MM.1S (cell line): ENCODE results near the gene STX16.

ENCODE experiments used
- EZH2 ChIP-seq: fragments of 300-600 bp; sonication (generic); optimal IDR thresholded peaks from 2 replicates; pipeline ENCODE3; 2017; ENCODE audit warnings: low read depth, mild to moderate bottlenecking, antibody characterized with exemption, low read length, mixed read lengths
- EZH2phosphoT487 ChIP-seq: fragments of 300-600 bp; sonication (generic); IDR thresholded peaks from 2 replicates; pipeline ENCODE4 v1.6.1; 2018; ENCODE audit warnings: antibody characterized with exemption, low read length
- TF ChIP-seq, protein P1 (sequence below): fragments of 300-600 bp; sonication (generic); IDR thresholded peaks from 2 replicates; pipeline ENCODE4 v1.5.1; 2016; ENCODE audit warnings: antibody characterized with exemption, low read length, mixed read lengths

DNA sequence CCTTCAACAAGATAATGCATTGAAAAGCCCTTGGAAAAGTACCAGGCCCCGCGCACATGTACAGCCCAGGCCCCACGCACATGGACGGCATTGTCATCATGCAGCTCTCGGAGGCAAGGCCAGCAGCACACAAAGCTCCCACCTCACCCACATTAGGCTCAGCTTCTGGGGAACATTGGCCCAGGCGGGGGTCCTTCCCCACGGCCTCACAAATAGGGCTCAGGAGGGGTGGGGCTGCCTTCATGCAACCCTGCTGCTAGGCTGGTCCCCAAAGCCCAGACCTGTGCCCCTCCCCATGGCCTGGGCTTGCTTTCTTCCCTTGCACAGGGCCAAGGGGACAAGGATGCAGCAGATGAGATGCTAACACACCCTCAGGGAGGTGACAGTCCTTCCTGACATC lies 68.2 kb downstream of the STX16 start:
- TF ChIP-seq, protein P1, sequence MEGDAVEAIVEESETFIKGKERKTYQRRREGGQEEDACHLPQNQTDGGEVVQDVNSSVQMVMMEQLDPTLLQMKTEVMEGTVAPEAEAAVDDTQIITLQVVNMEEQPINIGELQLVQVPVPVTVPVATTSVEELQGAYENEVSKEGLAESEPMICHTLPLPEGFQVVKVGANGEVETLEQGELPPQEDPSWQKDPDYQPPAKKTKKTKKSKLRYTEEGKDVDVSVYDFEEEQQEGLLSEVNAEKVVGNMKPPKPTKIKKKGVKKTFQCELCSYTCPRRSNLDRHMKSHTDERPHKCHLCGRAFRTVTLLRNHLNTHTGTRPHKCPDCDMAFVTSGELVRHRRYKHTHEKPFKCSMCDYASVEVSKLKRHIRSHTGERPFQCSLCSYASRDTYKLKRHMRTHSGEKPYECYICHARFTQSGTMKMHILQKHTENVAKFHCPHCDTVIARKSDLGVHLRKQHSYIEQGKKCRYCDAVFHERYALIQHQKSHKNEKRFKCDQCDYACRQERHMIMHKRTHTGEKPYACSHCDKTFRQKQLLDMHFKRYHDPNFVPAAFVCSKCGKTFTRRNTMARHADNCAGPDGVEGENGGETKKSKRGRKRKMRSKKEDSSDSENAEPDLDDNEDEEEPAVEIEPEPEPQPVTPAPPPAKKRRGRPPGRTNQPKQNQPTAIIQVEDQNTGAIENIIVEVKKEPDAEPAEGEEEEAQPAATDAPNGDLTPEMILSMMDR: no peak
- TF ChIP-seq EZH2 (no peak), EZH2phosphoT487 (no peak)
